ENCODE results near the gene TCF25.
"Not testable (repeated sequence)": the region's sequence is repeated elsewhere in the genome, so short reads cannot be mapped to it uniquely, and the experiment has no call there.

Gene TCF25

GRCh38 chr16:89904606-89905510 is 31.5 kb downstream of the TCF25 start:
- no peak for DNase-seq (ENCODE audit: low read depth in 1 of 2, low spot score in 1 of 2)

- no peak for DNase-seq (ENCODE audit: low read depth in 1 of 2, low spot score in 1 of 2)
Measured at GRCh38 chr16:89905511-89906139, 32.2 kb downstream of the TCF25 start.

- DNase-seq (ENCODE audit: low read depth in 1 of 2, low spot score in 1 of 2) = no peak
Measured at GRCh38 chr16:89906140-89907025, 33.0 kb downstream of the TCF25 start.

- no peak for DNase-seq (ENCODE audit: low read depth in 1 of 2, low spot score in 1 of 2)
Measured at GRCh38 chr16:89907055-89907814, 33.8 kb downstream of the TCF25 start.

- no peak for DNase-seq (ENCODE audit: low read depth in 1 of 2, low spot score in 1 of 2)
Measured at GRCh38 chr16:89908236-89908635, 34.8 kb downstream of the TCF25 start.

DNA sequence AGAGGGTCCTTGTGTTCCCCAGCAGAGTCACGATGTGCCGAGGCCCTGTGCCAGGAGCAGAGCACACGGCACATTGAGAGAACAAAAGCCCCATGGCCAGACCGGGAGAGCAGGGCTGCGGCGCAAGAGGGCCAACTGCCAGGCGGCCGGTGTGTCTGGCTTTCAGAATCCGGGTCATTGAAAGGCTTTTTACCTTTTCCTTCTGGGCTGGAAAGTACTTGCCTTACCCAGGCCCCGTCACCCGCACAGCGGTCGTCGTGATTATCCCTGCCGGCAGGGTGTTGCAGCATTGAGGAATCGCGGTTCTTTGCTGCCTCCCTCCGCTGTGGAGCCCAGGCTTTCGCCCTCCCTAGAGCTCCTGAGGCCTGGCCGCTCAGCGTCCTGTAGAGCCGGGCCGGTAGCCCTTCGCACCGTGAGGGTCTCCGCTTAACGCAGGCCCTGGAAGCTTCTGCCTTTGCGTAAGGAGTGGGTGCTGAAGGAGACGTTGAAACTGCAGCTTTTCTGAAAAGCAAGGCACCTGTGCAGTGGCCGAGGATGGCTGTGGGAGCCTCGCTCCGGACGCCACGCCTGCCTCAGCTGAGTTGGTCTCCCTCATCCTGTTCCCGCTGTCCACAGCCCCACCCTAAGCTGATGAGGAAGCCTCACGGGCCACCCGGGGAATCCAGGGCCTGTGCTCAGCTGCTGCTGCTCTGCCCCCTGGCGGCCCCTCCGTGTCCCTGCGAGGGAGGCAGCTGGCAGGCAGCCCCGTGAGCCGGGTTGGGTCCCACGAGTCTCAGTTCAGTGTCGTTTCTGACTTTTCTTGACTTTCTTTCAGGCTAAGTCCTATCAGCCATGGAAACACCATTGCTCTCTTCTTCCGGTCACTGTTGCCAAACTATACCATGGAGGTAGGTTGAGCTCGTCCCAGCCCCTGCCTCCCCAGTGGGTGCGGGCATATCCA is 36.7 kb downstream of the TCF25 start:
- DNase-seq (ENCODE audit: low read depth in 1 of 2, low spot score in 1 of 2) = peak; percentile 53 to 59

- no peak for DNase-seq (ENCODE audit: low read depth in 1 of 2, low spot score in 1 of 2)
Measured at GRCh38 chr16:89910717-89911354, 37.4 kb downstream of the TCF25 start.

GRCh38 chr16:89911375-89911774 is 38.0 kb downstream of the TCF25 start:
- DNase-seq (ENCODE audit: low read depth in 1 of 2, low spot score in 1 of 2) = no peak

DNA sequence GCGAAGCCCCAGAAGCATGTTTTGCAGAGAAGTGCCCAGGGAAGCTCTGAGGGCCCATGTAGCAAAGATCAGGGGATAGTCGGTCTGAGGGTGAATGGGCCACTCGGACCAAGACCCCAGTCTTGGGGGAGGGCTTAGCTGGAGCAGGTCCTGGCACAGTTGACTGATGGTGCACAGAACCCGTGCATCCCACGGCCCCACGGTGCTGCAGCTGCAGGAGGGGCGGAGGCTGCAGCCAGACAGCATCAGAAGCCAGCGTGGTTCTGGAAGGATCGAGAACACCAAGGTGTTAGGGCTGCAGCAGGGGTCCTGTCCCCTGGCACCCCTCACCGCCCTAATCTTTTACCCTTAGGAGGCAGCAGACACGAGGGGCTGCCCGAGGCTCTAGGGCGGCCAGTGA is 38.8 kb downstream of the TCF25 start:
- DNase-seq (ENCODE audit: low read depth in 1 of 2, low spot score in 1 of 2) = no peak

DNA sequence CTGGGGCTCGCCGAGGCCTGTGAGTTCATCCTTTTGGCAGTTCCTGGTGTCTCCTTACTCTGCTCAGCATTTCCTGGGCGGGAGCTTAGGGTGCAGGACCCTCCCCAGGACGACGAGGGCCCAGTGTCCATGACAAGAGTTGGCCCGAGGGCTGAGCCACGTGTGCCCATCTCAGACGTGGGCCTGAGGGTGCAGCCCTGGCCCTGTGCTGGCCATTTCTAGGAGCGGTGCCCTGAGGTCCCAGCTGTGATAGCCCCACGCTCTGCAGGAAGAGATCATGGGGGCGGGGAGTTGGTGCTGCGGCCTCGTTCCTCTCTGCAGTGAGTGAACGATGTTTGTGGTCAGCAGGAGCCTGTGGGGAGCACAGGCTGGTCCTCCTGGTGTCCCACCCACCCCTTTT is 39.2 kb downstream of the TCF25 start:
- no peak for DNase-seq (ENCODE audit: low read depth in 1 of 2, low spot score in 1 of 2)

GRCh38 chr16:89913408-89914387 is 40.3 kb downstream of the TCF25 start:
- no peak for DNase-seq (ENCODE audit: low read depth in 1 of 2, low spot score in 1 of 2)

DNA sequence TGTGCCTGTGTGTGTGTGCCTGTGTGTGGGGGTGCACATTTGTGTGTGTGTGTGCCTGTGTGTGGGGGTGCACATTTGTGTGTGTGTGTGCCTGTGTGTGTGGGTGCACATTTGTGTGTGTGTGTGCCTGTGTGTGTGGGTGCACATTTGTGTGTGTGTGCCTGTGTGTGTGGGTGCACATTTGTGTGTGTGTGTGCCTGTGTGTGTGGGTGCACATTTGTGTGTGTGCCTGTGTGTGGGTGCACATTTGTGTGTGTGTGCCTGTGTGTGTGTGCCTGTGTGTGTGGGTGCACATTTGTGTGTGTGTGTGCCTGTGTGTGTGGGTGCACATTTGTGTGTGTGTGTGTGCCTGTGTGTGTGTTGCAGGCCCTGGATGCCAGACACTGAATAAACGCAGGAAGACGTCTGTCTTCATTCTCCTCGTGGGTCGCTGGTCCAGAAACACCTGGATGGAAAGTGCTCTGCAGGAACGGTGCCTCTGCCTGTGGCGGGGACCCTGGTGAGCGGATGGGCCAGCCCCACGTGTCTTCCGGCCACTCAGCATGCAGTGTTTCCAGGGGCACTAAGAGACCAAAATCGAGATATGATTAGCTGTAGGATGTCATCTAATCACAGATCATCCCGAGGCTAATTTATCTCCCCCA is 41.4 kb downstream of the TCF25 start:
- not testable (repeated sequence) for DNase-seq (ENCODE audit: low read depth in 1 of 2, low spot score in 1 of 2)

GRCh38 chr16:89915303-89916232 is 42.2 kb downstream of the TCF25 start:
- no peak for DNase-seq (ENCODE audit: low read depth in 1 of 2, low spot score in 1 of 2)

DNA sequence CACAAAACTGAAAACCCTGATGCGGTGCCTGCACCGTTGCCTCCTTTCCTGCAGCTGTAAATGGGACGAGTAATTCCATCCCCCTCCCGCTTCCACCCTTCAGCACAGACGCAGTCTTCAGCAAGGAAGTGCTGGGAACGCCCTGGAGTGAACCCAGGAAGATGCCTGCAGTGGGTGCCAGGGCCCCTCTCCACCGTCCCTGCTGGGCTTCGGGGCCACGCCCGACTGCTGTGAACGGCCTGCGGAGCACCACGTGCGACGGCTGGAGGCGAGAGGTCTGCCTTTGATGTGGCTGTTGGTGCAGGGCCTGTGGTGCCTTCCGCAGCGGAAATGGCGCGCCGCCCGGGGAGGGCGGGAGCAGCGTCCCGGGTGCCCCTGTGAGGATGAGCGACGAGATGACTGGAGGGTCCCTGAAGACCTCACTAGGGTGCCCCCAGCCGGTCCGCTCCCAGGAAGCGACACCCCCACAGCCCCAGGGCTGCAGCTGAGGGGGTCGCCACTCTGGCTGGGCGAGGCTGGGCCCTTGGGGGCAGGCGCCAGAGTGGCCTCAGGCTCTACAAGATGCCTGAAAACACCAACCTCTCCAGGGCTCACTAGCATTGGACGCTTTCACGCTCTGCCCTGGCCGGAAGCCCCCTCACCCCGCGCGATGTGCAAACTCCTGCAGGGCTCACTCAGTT is 44.5 kb downstream of the TCF25 start:
- DNase-seq (ENCODE audit: low read depth in 1 of 2, low spot score in 1 of 2) = peak; percentile 35 to 63

GRCh38 chr16:89918453-89919347 is 45.3 kb downstream of the TCF25 start, which contains the start of gene MC1R:
MC1R (plus strand) TSS chr16:89918862; CDS start chr16:89919259, 397 bp downstream.
- DNase-seq (ENCODE audit: low read depth in 1 of 2, low spot score in 1 of 2) = no peak

Measured in stimulated activated CD4-positive, alpha-beta T cell treated with anti-CD3 and anti-CD28 coated beads, Interleukin-15, amount 100 ng/mL, for 1 hour (primary cell).